Ectodermal cell (in vitro differentiated cells): ENCODE results near the gene SLC37A3.

Experiments
- H3K27ac ChIP-seq: 2 replicates; pipeline ENCODE4 v1.7.0; 2013; ENCODE audit warnings: mild to moderate bottlenecking, low read depth, low read length; ENCODE audit not compliant: insufficient read depth, poor library complexity, severe bottlenecking
- H3K27me3 ChIP-seq: 2 replicates; pipeline ENCODE4 v1.7.0; 2013; ENCODE audit warnings: mild to moderate bottlenecking, low read length; ENCODE audit not compliant: insufficient read depth, control insufficient read depth, poor library complexity, severe bottlenecking
- H3K36me3 ChIP-seq: one replicate; pipeline ENCODE4 v1.7.0; 2013; ENCODE audit warnings: low read length; ENCODE audit not compliant: control insufficient read depth, insufficient read depth
- H3K4me1 ChIP-seq: one replicate; pipeline ENCODE4 v1.7.0; 2013; ENCODE audit warnings: low read length; ENCODE audit not compliant: control insufficient read depth, insufficient read depth
- H3K4me3 ChIP-seq: 2 replicates; pipeline ENCODE4 v1.7.0; 2013; ENCODE audit warnings: low read depth, low read length, control low read depth; ENCODE audit not compliant: insufficient read depth
- H3K9me3 ChIP-seq: 2 replicates; pipeline ENCODE4 v1.7.0; 2013; ENCODE audit warnings: mild to moderate bottlenecking, low read length, moderate library complexity; ENCODE audit not compliant: control insufficient read depth
- WGBS, 2 experiments: methylation state at CpG; one replicate each; pipeline ENCODE4 v1.1.7; 2013; ENCODE audit warnings: missing lambda C conversion rate in 2 of 2; 5-methylcytosine and 5-hydroxymethylcytosine counted together

SLC37A3 gene

GRCh38 chr7:140298213-140298612 lies 100.1 kb downstream of the SLC37A3 start:
- Histone ChIP-seq H3K27ac (no peak overlapping the region), H3K27me3 (no peaks in the 10 kb centered on the region), H3K4me3 (no peak overlapping the region), H3K36me3 (no peaks in the 10 kb centered on the region), H3K4me1 (no peaks in the 10 kb centered on the region), H3K9me3 (no peaks in the 10 kb centered on the region)
- 86 to 100% methylated on average over 2 of the region's 2 CpGs for WGBS, 2 experiments

- H3K4me3 ChIP-seq = no peak overlapping the region
- H3K27me3 ChIP-seq = no peaks in the 10 kb centered on the region
- no peak overlapping the region for H3K27ac ChIP-seq
- no peaks in the 10 kb centered on the region for H3K36me3 ChIP-seq
- 91 to 95% methylated on average over 6 of the region's 6 CpGs for WGBS, 2 experiments
- H3K9me3 ChIP-seq = no peaks in the 10 kb centered on the region
- H3K4me1 ChIP-seq = no peaks in the 10 kb centered on the region
Observed at GRCh38 chr7:140297192-140297591, 101.1 kb downstream of the SLC37A3 start.

- 91 to 92% methylated on average over 8 of the region's 8 CpGs for WGBS, 2 experiments
- no peaks in the 10 kb centered on the region for H3K36me3 ChIP-seq
Observed at GRCh38 chr7:140295224-140295738, 103.0 kb downstream of the SLC37A3 start.

GRCh38 chr7:140294454-140294853 lies 103.9 kb downstream of the SLC37A3 start:
- no peaks in the 10 kb centered on the region for H3K9me3 ChIP-seq
- no peak overlapping the region for H3K4me3 ChIP-seq
- no peaks in the 10 kb centered on the region for H3K4me1 ChIP-seq
- no peaks in the 10 kb centered on the region for H3K36me3 ChIP-seq
- H3K27ac ChIP-seq = no peak overlapping the region
- no peaks in the 10 kb centered on the region for H3K27me3 ChIP-seq
- 97% methylated on average over 2 of the region's 2 CpGs for WGBS, 2 experiments

More at GRCh38 chr7:140295224-140295738, 103.0 kb downstream of the SLC37A3 start:
- Histone ChIP-seq H3K4me3 (no peak overlapping the region), H3K27me3 (no peaks in the 10 kb centered on the region), H3K27ac (no peak overlapping the region), H3K4me1 (no peaks in the 10 kb centered on the region), H3K9me3 (no peaks in the 10 kb centered on the region)

- Histone ChIP-seq H3K27ac (no peak overlapping the region), H3K4me1 (no peaks in the 10 kb centered on the region), H3K4me3 (no peak overlapping the region), H3K9me3 (no peaks in the 10 kb centered on the region), H3K27me3 (no peaks in the 10 kb centered on the region), H3K36me3 (no peaks in the 10 kb centered on the region)
- WGBS, 2 experiments = 96% methylated on average over 31 of the region's 31 CpGs
Observed at GRCh38 chr7:140292438-140292837, 105.9 kb downstream of the SLC37A3 start.

GRCh38 chr7:140289804-140290203 lies 108.5 kb downstream of the SLC37A3 start:
- WGBS, 2 experiments = 94 to 95% methylated on average over 5 to 6 of the region's 6 CpGs
- Histone ChIP-seq H3K27ac (no peak overlapping the region), H3K9me3 (no peaks in the 10 kb centered on the region), H3K36me3 (no peaks in the 10 kb centered on the region), H3K27me3 (no peaks in the 10 kb centered on the region), H3K4me3 (no peak overlapping the region), H3K4me1 (no peaks in the 10 kb centered on the region)

GRCh38 chr7:140287988-140288387 lies 110.3 kb downstream of the SLC37A3 start:
- no peaks in the 10 kb centered on the region for H3K4me1 ChIP-seq
- 95% methylated on average over 3 of the region's 3 CpGs for WGBS, 2 experiments
- no peak overlapping the region for H3K27ac ChIP-seq
- H3K36me3 ChIP-seq = no peaks in the 10 kb centered on the region
- no peak overlapping the region for H3K4me3 ChIP-seq
- H3K9me3 ChIP-seq = no peaks in the 10 kb centered on the region
- no peaks in the 10 kb centered on the region for H3K27me3 ChIP-seq

GRCh38 chr7:140285938-140286337 lies 112.4 kb downstream of the SLC37A3 start:
- no peak overlapping the region for H3K27ac ChIP-seq
- H3K27me3 ChIP-seq = no peaks in the 10 kb centered on the region
- no peaks in the 10 kb centered on the region for H3K36me3 ChIP-seq
- 95% methylated on average over 5 to 6 of the region's 6 CpGs for WGBS, 2 experiments
- no peak overlapping the region for H3K4me3 ChIP-seq
- no peaks in the 10 kb centered on the region for H3K9me3 ChIP-seq
- no peaks in the 10 kb centered on the region for H3K4me1 ChIP-seq

GRCh38 chr7:140284062-140284461 lies 114.3 kb downstream of the SLC37A3 start:
- Histone ChIP-seq H3K36me3 (no peaks in the 10 kb centered on the region), H3K4me1 (no peaks in the 10 kb centered on the region), H3K27ac (no peak overlapping the region), H3K27me3 (no peaks in the 10 kb centered on the region), H3K4me3 (no peak overlapping the region), H3K9me3 (no peaks in the 10 kb centered on the region)
- WGBS, 2 experiments = 97 to 100% methylated on average over 1 of the region's 1 CpG
